GM12892 (cell line): ENCODE measurements around the gene TAAR9.

Experiments used
- POLR2A ChIP-seq: IDR thresholded peaks from 2 replicates; pipeline ENCODE4 v1.6.1; 2011; ENCODE audit warnings: low read depth, low read length, control low read depth
- POLR2AphosphoS5 ChIP-seq: IDR thresholded peaks from 2 replicates; pipeline ENCODE4 v1.6.1; 2011; ENCODE audit warnings: low read depth, low read length, control low read depth
- TAF1 ChIP-seq: IDR thresholded peaks from 2 replicates; pipeline ENCODE4 v1.6.1; 2011; ENCODE audit warnings: low read depth, mild to moderate bottlenecking, control low read depth, low read length, borderline replicate concordance

- TF ChIP-seq POLR2AphosphoS5 (no peak), POLR2A (no peak), TAF1 (no peak)
Observed at GRCh38 chr6:132537145-132537544, 932 bp upstream of the TAAR9 start.
